ENCODE data around the gene SLC35F3. TPM values are rescaled to one million over a fixed set of nuclear protein-coding genes. Genes with fewer than 3 reads are reported as not detected.

SLC35F3 gene
- total RNA-seq, 1 donor from 2014 or later, result 0.36 TPM

- no peaks in the 10 kb centered on the region for H3K9me3 Mint-ChIP-seq (ENCODE audit: unreplicated experiment)
Observed at GRCh38 chr1:234258071-234258470, 353.6 kb downstream of the SLC35F3 start.

GRCh38 chr1:234260578-234260977 lies 356.1 kb downstream of the SLC35F3 start:
- H3K36me3 Mint-ChIP-seq (ENCODE audit: low read depth, unreplicated experiment), result no peaks in the 10 kb centered on the region
- DNase-seq (ENCODE audit: low spot score), result no peak
- H3K9me3 Mint-ChIP-seq (ENCODE audit: unreplicated experiment), result no peaks in the 10 kb centered on the region
- TF ChIP-seq CTCF (IDR thresholded peaks at IDR 0.05; ENCODE audit: unreplicated experiment), result no peak
- H3K4me3 Mint-ChIP-seq (ENCODE audit: unreplicated experiment), result no peak overlapping the region
- peaks cover 6% of the 10 kb centered on the region for H3K4me1 Mint-ChIP-seq (ENCODE audit: unreplicated experiment)
- H3K27ac Mint-ChIP-seq (ENCODE audit: unreplicated experiment), result no peak overlapping the region
- peaks cover 3% of the 10 kb centered on the region for H3K27me3 Mint-ChIP-seq (ENCODE audit: unreplicated experiment)

More at GRCh38 chr1:234258071-234258470, 353.6 kb downstream of the SLC35F3 start:
- Mint-ChIP-seq H3K27ac (ENCODE audit: unreplicated experiment) (no peak overlapping the region), H3K4me1 (ENCODE audit: unreplicated experiment) (peaks cover 6% of the 10 kb centered on the region), H3K36me3 (ENCODE audit: low read depth, unreplicated experiment) (no peaks in the 10 kb centered on the region), H3K27me3 (ENCODE audit: unreplicated experiment) (no peaks in the 10 kb centered on the region), H3K4me3 (ENCODE audit: unreplicated experiment) (no peak overlapping the region)
- TF ChIP-seq CTCF (IDR thresholded peaks at IDR 0.05; ENCODE audit: unreplicated experiment), result no peak
- no peak for DNase-seq (ENCODE audit: low spot score)

- Mint-ChIP-seq H3K4me3 (ENCODE audit: unreplicated experiment) (no peak overlapping the region), H3K4me1 (ENCODE audit: unreplicated experiment) (peaks cover 6% of the 10 kb centered on the region), H3K36me3 (ENCODE audit: low read depth, unreplicated experiment) (no peaks in the 10 kb centered on the region), H3K27me3 (ENCODE audit: unreplicated experiment) (peaks cover 6% of the 10 kb centered on the region), H3K9me3 (ENCODE audit: unreplicated experiment) (no peaks in the 10 kb centered on the region), H3K27ac (ENCODE audit: unreplicated experiment) (no peak overlapping the region)
- DNase-seq (ENCODE audit: low spot score), result no peak
- no peak for TF ChIP-seq CTCF (IDR thresholded peaks at IDR 0.05; ENCODE audit: unreplicated experiment)
Observed at GRCh38 chr1:234261545-234261944, 357.1 kb downstream of the SLC35F3 start.

GRCh38 chr1:234262007-234262753 lies 357.7 kb downstream of the SLC35F3 start:
- H3K27ac Mint-ChIP-seq (ENCODE audit: unreplicated experiment), result no peak overlapping the region

More at GRCh38 chr1:234262007-234262753, 357.7 kb downstream of the SLC35F3 start:
- DNase-seq (ENCODE audit: low spot score), result no peak
- Mint-ChIP-seq H3K36me3 (ENCODE audit: low read depth, unreplicated experiment) (no peaks in the 10 kb centered on the region), H3K4me3 (ENCODE audit: unreplicated experiment) (no peak overlapping the region), H3K9me3 (ENCODE audit: unreplicated experiment) (no peaks in the 10 kb centered on the region), H3K27me3 (ENCODE audit: unreplicated experiment) (peaks cover 6% of the 10 kb centered on the region), H3K4me1 (ENCODE audit: unreplicated experiment) (peaks cover 6% of the 10 kb centered on the region)
- no peak for TF ChIP-seq CTCF (IDR thresholded peaks at IDR 0.05; ENCODE audit: unreplicated experiment)
